Hematopoietic multipotent progenitor cell treated with erythropoietin and hydrocortisone succinate and interleukin-3 and kit ligand, for 17 days (in vitro differentiated cells): ENCODE data around the gene MX2.
"Not testable (repeated sequence)": the region's sequence is repeated elsewhere in the genome, so short reads cannot be mapped to it uniquely, and the experiment has no call there.

Source experiments
- DNase-seq: peaks from one replicate; pipeline ENCODE4 v3.0.0-alpha.2; 2015; ENCODE audit warnings: low spot score

Gene MX2

DNA sequence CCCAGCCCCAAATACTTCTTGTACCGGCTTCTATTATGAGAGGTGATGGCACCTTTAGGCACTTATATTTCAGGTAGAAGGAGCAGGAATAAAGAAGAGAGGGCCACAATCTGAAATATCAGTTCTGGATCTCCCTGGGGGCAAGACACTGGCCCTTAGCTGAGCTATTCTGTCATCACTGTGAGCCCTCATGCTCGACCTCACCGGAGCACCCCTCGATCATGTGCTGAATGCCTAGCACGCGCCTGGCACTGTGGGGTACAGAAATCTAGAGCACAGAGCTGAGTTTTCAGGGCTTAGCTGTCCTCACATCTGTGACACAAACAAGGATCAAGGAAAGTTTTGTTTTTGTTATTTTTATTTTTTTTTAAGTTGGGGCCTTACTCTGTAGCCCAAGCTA is 56.6 kb downstream of the MX2 start:
- no peak for DNase-seq

DNA sequence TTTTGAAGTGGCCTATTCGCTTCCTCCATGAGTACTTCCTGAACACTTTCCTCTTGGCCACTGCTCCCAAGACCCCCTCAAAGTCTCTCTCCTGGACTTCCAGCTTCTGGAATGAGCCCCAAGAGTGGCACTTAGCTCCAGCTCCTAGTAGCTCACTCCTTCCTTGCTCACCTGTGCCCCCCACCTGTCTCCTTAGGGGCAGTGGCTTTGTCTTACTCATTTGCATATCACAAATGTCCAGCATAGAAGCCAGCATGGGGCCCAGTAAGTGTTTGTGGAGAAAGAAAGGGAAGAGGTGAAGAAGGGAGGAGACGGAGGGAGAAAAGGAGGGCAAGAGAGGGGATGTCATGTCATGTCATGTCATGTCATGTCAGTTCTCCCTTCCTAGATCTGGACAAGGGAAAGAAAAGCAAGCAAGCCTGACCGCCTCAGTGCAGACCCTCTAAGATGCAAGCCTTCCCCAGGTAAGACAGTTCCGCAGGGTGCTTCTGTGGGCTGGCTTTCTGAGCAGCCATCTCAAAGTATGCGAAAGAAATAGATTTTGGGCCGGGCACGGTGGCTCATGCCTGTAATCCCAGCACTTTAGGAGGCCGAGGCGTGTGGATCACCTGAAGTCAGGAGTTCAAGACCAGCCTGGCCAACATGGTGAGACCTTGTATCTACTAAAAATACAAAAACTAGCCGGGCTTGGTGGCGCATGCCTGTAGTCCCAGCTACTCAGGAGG is 57.3 kb downstream of the MX2 start:
- no peak for DNase-seq

GRCh38 chr21:41419921-41420862 is 58.4 kb downstream of the MX2 start:
- DNase-seq = no peak

DNA sequence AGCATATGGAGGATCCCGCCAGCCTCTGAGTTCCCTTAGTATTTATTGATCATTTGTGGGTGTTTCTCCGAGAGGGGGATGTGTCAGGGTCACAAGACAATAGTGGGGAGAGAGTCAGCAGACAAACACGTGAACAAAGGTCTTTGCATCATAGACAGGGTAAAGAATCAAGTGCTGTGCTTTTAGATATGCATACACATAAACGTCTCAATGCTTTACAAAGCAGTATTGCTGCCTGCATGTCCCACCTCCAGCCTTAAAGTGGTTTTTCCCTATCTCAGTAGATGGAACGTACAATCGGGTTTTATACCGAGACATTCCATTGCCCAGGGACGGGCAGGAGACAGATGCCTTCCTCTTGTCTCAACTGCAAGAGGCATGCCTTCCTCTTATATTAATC is 59.2 kb downstream of the MX2 start:
- not testable (repeated sequence) for DNase-seq

GRCh38 chr21:41422546-41423304 is 60.9 kb downstream of the MX2 start:
- no peak for DNase-seq

GRCh38 chr21:41423305-41423636 is 61.4 kb downstream of the MX2 start:
- DNase-seq = not testable (repeated sequence)

GRCh38 chr21:41425588-41425953 is 63.7 kb downstream of the MX2 start:
- no peak for DNase-seq

GRCh38 chr21:41425954-41426675 is 64.3 kb downstream of the MX2 start, which contains the start of gene MX1:
Gene MX1, plus strand, starts transcription at chr21:41426239. Its CDS starts 5,832 bp downstream, at chr21:41432071.
- no peak for DNase-seq

GRCh38 chr21:41426676-41427404 is 65.0 kb downstream of the MX2 start:
- DNase-seq = no peak

DNA sequence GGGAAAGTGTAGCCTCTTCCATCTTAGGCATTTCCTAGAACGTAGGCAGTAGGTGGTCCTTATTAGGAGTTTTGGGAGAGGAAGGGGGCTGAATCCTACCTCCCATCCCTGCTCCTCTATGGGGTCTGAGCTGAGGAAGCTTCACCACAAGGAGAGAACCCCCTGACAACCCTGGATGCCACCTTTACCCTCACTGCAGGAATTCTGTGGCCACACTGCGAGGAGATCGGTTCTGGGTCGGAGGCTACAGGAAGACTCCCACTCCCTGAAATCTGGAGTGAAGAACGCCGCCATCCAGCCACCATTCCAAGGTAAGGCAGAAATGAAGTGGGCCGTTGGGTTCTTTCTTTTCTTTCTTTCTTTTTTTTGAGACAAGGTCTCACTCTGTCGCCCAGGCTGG is 65.7 kb downstream of the MX2 start:
- no peak for DNase-seq

GRCh38 chr21:41428311-41428710 is 66.5 kb downstream of the MX2 start:
- no peak for DNase-seq

DNA sequence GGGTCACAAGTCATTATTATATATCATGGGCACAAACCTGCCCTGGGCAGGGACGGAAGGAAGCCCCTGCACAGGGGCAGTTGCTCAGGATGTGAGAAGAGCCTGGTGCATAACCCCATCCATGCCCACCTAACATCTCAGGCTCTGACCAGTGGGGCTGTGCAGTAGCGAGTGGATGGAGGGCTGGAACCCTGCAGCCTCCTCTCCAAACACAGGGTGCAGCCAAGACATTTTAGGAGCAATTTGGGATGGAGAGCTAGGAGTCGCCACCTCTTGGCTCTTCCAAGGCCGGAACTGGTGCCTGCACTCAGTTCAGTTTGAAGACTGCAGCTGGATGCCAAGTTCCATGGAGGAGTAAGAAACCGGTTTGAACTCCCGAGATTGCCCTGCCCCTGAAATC is 67.0 kb downstream of the MX2 start:
- no peak for DNase-seq

DNA sequence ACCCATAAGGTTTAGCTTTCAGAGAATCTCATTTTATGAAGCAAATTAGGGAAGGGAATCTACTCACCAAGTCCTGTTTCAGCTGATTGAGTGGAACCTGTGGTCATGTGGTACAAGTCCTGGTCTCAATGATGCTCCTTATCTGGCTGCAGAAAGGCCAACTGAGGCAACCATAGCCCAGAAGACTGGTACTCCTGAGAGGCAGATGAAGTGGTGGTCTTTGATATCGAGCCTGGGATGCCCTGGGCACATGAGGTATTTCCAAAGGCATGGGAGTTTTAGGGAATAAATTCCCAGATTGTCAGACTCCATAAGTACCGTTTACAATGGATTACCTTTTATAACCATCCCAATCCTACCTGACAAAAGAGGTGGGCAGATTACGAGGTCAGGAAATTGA is 67.5 kb downstream of the MX2 start:
- DNase-seq = no peak

DNA sequence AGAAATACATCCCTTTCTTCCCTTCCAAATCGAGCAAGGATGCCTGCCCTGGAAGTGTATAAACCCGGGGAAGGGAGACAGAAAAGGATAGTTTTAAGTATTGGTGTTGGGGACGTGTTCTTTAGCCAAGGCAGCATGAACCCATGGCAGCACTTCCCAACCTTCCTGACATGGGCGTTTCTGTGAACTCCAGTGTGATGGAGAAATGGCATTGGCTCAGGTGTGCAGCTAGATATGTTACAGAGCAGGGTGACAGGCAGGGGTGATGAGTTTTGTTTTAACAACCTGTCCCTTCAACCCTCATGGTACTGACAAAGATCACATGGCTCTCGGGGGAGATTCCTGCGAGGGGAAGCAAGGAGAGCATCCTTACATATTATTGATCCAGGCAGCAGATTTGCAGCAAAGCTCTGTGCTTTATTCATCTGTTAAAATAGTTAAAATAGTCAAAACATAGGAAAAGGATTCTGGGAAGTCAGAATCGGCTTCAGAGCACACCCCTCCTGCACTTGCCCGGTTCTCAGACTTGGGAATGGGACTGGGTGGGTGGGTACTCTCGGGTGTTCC is 68.2 kb downstream of the MX2 start:
- DNase-seq = no peak

DNA sequence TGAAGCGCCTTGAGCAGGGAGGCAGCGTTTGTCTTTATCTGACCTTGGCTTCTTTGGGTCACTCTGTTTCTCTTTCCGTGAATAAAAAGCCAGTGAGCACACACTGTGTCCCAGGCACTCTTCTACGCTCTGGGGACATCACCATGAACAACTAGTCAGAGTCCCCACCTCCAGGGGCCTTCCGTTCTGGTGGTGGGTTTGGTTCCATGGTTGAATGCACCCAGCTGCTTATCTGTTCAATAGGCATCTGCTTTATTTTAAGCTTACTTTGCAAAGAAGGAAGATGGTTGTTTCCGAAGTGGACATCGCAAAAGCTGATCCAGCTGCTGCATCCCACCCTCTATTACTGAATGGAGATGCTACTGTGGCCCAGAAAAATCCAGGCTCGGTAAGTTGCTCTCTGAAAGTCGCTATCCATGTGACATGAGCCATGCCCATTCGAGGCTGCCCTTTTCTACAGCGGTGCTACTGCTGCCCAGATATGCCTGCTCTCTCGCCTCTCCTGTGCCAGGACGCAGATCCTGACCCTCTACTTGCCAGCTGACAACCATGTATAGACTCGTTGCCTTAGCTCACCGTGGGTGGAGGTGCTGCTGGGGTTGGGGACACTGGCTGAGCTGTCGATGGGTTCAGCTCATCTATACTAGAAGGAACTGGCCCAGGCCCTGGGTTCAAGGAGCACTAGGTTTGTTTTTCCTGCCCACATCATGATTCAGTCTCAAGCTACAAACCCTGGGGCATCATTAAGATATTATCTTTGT is 70.1 kb downstream of the MX2 start:
- no peak for DNase-seq

GRCh38 chr21:41432562-41433460 is 71.0 kb downstream of the MX2 start:
- DNase-seq = no peak

DNA sequence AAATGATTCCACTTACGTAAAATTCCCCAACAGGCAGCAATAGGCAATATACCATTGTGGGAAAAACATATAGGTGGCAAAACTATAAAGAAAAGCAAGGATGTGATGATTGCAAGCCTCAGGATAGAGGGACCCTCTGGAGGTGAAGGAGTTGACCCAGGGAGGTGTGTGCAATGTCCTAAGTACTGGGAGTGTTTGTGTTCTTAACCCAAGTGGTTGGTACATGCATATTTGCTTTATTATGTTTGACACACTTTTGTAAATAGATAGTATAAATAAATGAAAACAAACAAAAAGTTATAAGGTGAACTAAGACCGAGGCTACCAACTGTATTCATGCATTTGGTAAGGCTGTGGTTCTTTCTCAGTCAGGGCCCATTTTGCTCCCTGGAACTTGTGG is 71.7 kb downstream of the MX2 start:
- no peak for DNase-seq

DNA sequence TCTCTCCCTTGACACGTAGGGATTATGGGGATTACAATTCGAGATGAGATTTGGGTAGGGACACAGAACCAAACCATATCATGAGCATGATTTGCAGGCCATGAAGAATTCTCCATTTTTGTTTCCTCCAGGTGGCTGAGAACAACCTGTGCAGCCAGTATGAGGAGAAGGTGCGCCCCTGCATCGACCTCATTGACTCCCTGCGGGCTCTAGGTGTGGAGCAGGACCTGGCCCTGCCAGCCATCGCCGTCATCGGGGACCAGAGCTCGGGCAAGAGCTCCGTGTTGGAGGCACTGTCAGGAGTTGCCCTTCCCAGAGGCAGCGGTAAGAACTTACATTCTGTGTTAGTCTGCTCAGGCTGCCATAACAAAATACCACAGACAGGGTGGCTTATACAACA is 73.9 kb downstream of the MX2 start:
- no peak for DNase-seq

- no peak for DNase-seq
Observed at GRCh38 chr21:41437729-41438128, 75.9 kb downstream of the MX2 start.
